ENCODE results near the gene CERKL. TPM values are rescaled to one million over a fixed set of nuclear protein-coding genes. Genes with fewer than 3 reads are reported as not detected.

Gene CERKL
- total RNA-seq, 4 donors from 2014 or later, result not detected

GRCh38 chr2:181683518-181684453 is 26.9 kb upstream of the CERKL start:
- TF ChIP-seq, protein P1, sequence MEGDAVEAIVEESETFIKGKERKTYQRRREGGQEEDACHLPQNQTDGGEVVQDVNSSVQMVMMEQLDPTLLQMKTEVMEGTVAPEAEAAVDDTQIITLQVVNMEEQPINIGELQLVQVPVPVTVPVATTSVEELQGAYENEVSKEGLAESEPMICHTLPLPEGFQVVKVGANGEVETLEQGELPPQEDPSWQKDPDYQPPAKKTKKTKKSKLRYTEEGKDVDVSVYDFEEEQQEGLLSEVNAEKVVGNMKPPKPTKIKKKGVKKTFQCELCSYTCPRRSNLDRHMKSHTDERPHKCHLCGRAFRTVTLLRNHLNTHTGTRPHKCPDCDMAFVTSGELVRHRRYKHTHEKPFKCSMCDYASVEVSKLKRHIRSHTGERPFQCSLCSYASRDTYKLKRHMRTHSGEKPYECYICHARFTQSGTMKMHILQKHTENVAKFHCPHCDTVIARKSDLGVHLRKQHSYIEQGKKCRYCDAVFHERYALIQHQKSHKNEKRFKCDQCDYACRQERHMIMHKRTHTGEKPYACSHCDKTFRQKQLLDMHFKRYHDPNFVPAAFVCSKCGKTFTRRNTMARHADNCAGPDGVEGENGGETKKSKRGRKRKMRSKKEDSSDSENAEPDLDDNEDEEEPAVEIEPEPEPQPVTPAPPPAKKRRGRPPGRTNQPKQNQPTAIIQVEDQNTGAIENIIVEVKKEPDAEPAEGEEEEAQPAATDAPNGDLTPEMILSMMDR (IDR thresholded peaks at IDR 0.05), result no peak
- no peak for TF ChIP-seq POLR2A (IDR thresholded peaks at IDR 0.05)
- no peak for TF ChIP-seq EP300 (IDR thresholded peaks at IDR 0.05)
- Histone ChIP-seq H3K4me1 (peaks cover 0 to 54% (median 15%) of the 10 kb centered on the region in 4 donors), H3K4me3 (peak overlapping the region in 2 of 4 donors; percentile 17 to 35), H3K36me3 (no peaks in the 10 kb centered on the region), H3K27me3 (peaks cover 0 to 95% of the 10 kb centered on the region in 2 donors), H3K9me3 (no peaks in the 10 kb centered on the region), H3K27ac (no peak overlapping the region)
- WGBS, 2 donors, result 2 to 3% methylated on average over 73 to 83 of the region's 85 CpGs
- DNase-seq (ENCODE audit: low spot score in 2 of 2), result no peak

- DNase-seq (ENCODE audit: low spot score in 2 of 2), result no peak
- H3K27me3 ChIP-seq, result peaks cover 0 to 97% of the 10 kb centered on the region in 2 donors
- peak overlapping the region in 2 of 4 donors; percentile 17 to 35 for H3K4me3 ChIP-seq
- H3K36me3 ChIP-seq, result no peaks in the 10 kb centered on the region
- no peaks in the 10 kb centered on the region for H3K9me3 ChIP-seq
- no peak for TF ChIP-seq EP300 (IDR thresholded peaks at IDR 0.05)
- TF ChIP-seq POLR2A (IDR thresholded peaks at IDR 0.05), result no peak
- TF ChIP-seq, protein P1 (IDR thresholded peaks at IDR 0.05), result no peak
- WGBS, 2 donors, result 3 to 5% methylated on average over 34 to 37 of the region's 42 CpGs
- no peak overlapping the region for H3K27ac ChIP-seq
- H3K4me1 ChIP-seq, result peaks cover 0 to 54% (median 15%) of the 10 kb centered on the region in 4 donors
These were observed 26.1 kb upstream of the CERKL start for GRCh38 chr2:181682795-181683517.

DNA sequence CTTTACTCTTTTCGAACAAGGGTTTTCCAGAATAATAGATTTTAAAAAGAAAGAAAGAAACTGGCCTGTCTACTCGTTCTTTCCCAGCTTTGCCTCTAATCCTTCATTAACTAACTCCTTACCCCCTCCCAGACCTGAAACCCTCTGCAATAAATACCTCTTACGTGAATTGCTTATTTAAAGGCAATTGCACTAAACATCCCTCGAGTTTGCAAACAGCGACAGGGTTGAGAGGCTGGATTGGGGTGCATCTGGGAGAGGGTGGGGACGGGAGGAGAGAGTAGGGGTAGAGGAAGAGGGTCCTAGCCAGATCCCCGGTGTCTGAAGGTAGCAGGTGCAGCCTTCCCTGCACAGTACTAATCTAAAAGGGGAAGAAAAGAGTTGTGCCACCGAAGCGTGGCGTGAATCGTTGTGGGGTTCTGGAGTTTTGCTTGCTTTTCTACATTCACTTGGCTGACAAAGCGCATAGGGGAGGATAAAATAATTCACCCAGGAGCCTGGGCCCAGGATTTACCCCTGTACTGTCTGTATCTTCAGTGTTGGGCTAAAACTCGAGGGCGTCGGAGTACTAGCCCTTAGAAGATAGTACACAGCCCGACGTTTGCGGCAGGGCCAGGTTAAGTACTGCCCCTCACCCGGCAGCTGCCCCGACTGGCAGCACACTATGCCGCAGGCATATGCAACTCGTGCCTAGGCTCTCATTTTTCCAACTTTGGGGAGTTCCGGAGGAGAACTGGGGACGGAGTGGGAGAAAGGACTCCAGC is 25.3 kb upstream of the CERKL start:
- WGBS, 2 donors, result 6% methylated on average over 21 to 24 of the region's 24 CpGs
- H3K9me3 ChIP-seq, result no peaks in the 10 kb centered on the region
- peaks cover 0 to 95% of the 10 kb centered on the region in 2 donors for H3K27me3 ChIP-seq
- no peak overlapping the region for H3K27ac ChIP-seq
- peaks cover 0 to 54% (median 15%) of the 10 kb centered on the region in 4 donors for H3K4me1 ChIP-seq
- TF ChIP-seq, protein P1 (IDR thresholded peaks at IDR 0.05), result no peak
- no peak for TF ChIP-seq EP300 (IDR thresholded peaks at IDR 0.05)
- no peak for TF ChIP-seq POLR2A (IDR thresholded peaks at IDR 0.05)
- no peak overlapping the region for H3K4me3 ChIP-seq
- DNase-seq (ENCODE audit: low spot score in 2 of 2), result no peak
- H3K36me3 ChIP-seq, result no peaks in the 10 kb centered on the region

DNA sequence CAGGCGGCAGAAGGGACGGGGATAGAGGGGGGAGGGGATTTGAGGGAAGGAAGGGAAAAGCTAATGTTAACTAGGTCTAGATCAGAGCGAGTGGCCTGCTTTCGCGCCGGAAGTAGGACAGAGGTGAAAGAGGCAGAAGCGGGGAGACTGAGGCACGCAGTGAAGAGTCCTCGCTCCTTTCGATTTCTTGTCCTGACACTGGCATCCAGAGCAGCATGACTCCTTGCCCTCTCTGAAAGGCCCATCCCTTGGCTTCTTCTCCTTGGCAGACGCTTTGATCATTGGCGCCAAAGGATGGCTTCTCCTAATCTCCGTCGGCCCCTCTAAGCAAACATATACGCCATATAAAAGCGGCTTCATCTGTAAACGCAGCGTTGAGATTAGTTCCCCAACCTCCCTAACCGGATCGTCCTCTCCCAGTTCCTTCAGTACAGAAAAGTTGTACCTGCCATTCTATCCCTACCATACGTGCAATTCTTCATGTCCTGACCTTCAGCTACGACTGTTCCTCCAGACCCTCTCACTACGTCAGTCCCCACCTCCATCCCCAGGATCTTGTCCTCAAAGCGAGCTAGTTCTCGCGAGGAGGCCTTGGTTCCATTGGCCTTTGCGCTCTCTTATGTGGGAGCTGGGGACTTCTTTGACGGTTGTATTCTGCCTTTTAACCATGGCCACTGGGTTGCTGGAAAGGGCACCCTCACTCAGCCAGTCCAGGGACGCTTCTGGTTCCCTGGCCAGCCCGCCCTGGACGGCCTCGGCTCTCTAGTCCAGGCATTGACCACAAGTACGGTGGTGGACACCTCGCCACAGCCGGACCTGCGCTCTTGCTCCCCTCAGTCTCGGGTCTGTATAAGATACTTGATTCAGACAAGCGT is 24.3 kb upstream of the CERKL start:
- Histone ChIP-seq H3K4me1 (peaks cover 0 to 54% (median 15%) of the 10 kb centered on the region in 4 donors), H3K27me3 (peaks cover 0 to 86% of the 10 kb centered on the region in 2 donors), H3K4me3 (peak overlapping the region in 2 of 4 donors; percentile 24 to 25), H3K27ac (no peak overlapping the region), H3K36me3 (no peaks in the 10 kb centered on the region), H3K9me3 (no peaks in the 10 kb centered on the region)
- TF ChIP-seq POLR2A (IDR thresholded peaks at IDR 0.05), result no peak
- 4 to 6% methylated on average over 38 of the region's 38 CpGs for WGBS, 2 donors
- DNase-seq (ENCODE audit: low spot score in 2 of 2), result no peak
